K562 (cell line): ENCODE results near the gene CSNK1G1. TPM values are rescaled to one million over a fixed set of nuclear protein-coding genes. Genes with fewer than 3 reads are reported as not detected.
A peak's percentile ranks its signal among the peaks of the same experiment; 100 is the strongest.
"Not testable (repeated sequence)": the region's sequence is repeated elsewhere in the genome, so short reads cannot be mapped to it uniquely, and the experiment has no call there.

Experiments
- ATAC-seq: fragments of 200-7000 bp; cut with Tn5 transposase; 3 replicates; pipeline ENCODE4 v1.9.1; 2020; ENCODE audit warnings: moderate library complexity
- BruUV-seq: library from RNA; stranded (reverse); fragments of 400-500 nt; replicated peaks from 2 replicates; lab custom pipeline; 2021; lab: Mats Ljungman, UMichigan
- CTCF ChIA-PET: fragments of 300-600 bp; formaldehyde crosslinking; extraction: SDS; loops from one replicate; lab custom pipeline; 2021; ENCODE audit warnings: low intra/inter-chr PET ratio; lab: Yijun Ruan, JAX
- POLR2A ChIA-PET: fragments of 300-600, 350-650 bp; sonication (Branson Sonifier 250); formaldehyde crosslinking; extraction: SDS; loops from one replicate; lab custom pipeline; 2021; ENCODE audit warnings: antibody characterized with exemption, inconsistent platforms; lab: Yijun Ruan, JAX
- DNase-seq, 4 experiments: peaks; one replicate each; pipeline versions ENCODE4 v3.0.0 to v3.0.0-alpha.2; 2011 to 2018; ENCODE audit warnings: low spot score in 3 of 4, mixed read lengths in 3 of 4; ENCODE audit errors: extremely low read depth in 1 of 4
- FAIRE-seq: peaks from 2 replicates; lab custom pipeline; 2011; peaks lifted over from hg19 to GRCh38; lab: Jason Lieb, UNC
- H2AFZ ChIP-seq: 2 replicates; pipeline ENCODE4 v1.6.0; 2011; ENCODE audit warnings: low read depth, low read length, control low read depth, inconsistent platforms
- H3K27ac ChIP-seq: fragments of 200-600 bp; 3 replicates; pipeline ENCODE4 v1.8.0; 2011; ENCODE audit warnings: low read depth, mild to moderate bottlenecking, control low read depth, inconsistent platforms, low read length, moderate library complexity, mixed read lengths; ENCODE audit errors: extremely low read depth
- H3K27me3 ChIP-seq, 2 experiments: fragments of 300-600 bp in 1 of 2; 2 replicates in 1 of 2; 3 replicates in 1 of 2; pipeline versions ENCODE4 v1.6.0 to v1.8.0; 2011; ENCODE audit warnings: inconsistent platforms in 2 of 2, low read length in 2 of 2, mild to moderate bottlenecking in 1 of 2, mixed read lengths in 1 of 2, moderate library complexity in 1 of 2; ENCODE audit not compliant: control insufficient read depth in 2 of 2, insufficient read depth in 2 of 2
- H3K36me3 ChIP-seq: fragments of 300-600 bp; 3 replicates; pipeline ENCODE4 v1.8.0; 2011; ENCODE audit warnings: mild to moderate bottlenecking, low read length, inconsistent platforms; ENCODE audit not compliant: control insufficient read depth, insufficient read depth
- H3K4me1 ChIP-seq, 2 experiments: fragments of 200-600 bp in 1 of 2; replicated peaks in 1 of 2; 2 replicates in 1 of 2; 3 replicates in 1 of 2; pipeline versions ENCODE4 v1.5.1 to v1.8.0; 2011; ENCODE audit warnings: inconsistent platforms in 2 of 2, low read length in 2 of 2, mild to moderate bottlenecking in 1 of 2, mixed read lengths in 1 of 2, moderate library complexity in 1 of 2; ENCODE audit not compliant: control insufficient read depth in 2 of 2, insufficient read depth in 2 of 2
- H3K4me2 ChIP-seq: 2 replicates; pipeline ENCODE4 v1.6.1; 2011; ENCODE audit warnings: low read length, control low read depth, inconsistent platforms, mixed read lengths; ENCODE audit not compliant: insufficient read depth
- H3K4me3 ChIP-seq: fragments of 200-600 bp; sonication (generic), shearing (Covaris generic); 2 replicates; pipeline ENCODE4 v1.5.1; 2016; ENCODE audit warnings: control low read depth, inconsistent platforms
- H3K79me2 ChIP-seq: fragments of 200-600 bp; 3 replicates; pipeline ENCODE4 v1.8.0; 2011; ENCODE audit warnings: low read length, inconsistent platforms; ENCODE audit not compliant: control insufficient read depth, insufficient read depth
- H3K9ac ChIP-seq, 2 experiments: 2 replicates each; pipeline versions ENCODE4 v1.6.0 to v1.6.1; 2011; ENCODE audit warnings: low read depth in 2 of 2, low read length in 2 of 2, control low read depth in 1 of 2, inconsistent platforms in 1 of 2, mild to moderate bottlenecking in 1 of 2, mixed read lengths in 1 of 2; ENCODE audit not compliant: insufficient read depth in 1 of 2
- H3K9me1 ChIP-seq: one replicate; pipeline ENCODE4 v1.6.0; 2011; ENCODE audit warnings: inconsistent platforms, mild to moderate bottlenecking, low read length, moderate library complexity; ENCODE audit not compliant: control insufficient read depth, insufficient read depth
- H3K9me3 ChIP-seq: replicated peaks from 2 replicates; pipeline ENCODE4 v1.5.1; 2011; ENCODE audit warnings: low read depth, low read length, inconsistent platforms; ENCODE audit not compliant: control insufficient read depth, insufficient read depth
- H4K20me1 ChIP-seq: replicated peaks from 2 replicates; pipeline ENCODE4 v1.6.1; 2011; ENCODE audit warnings: low read length, inconsistent platforms, mixed read lengths; ENCODE audit not compliant: control insufficient read depth, insufficient read depth
- CC2D1A ChIP-seq: fragments of 450-650 bp; IDR thresholded peaks from 2 replicates; pipeline ENCODE4 v1.6.1; 2017; ENCODE audit warnings: mild to moderate bottlenecking
- ZFP36 ChIP-seq: fragments of 150-350 bp; IDR thresholded peaks from 2 replicates; pipeline ENCODE4 v1.6.1; 2018; ENCODE audit warnings: low read length, low read depth; ENCODE audit not compliant: partially characterized antibody
- ZNF431 ChIP-seq: sonication (generic); formaldehyde crosslinking; IDR thresholded peaks from 2 replicates; pipeline ENCODE4 v1.8.0; 2022; ENCODE audit warnings: mild to moderate bottlenecking, missing genetic modification reagents
- WGBS: fragments of 100-300 bp; shearing (Covaris generic); methylation state at CpG from one replicate; pipeline ENCODE4 v1.1.6; 2016; ENCODE audit warnings: low coverage, mixed read lengths; ENCODE audit not compliant: insufficient coverage; ENCODE audit errors: missing lambda C conversion rate; 5-methylcytosine and 5-hydroxymethylcytosine counted together
- in situ Hi-C: fragments of 300-500 bp; cut with MboI; formaldehyde crosslinking; loops from 4 replicates; pipeline ENCODE4 v1.15.0; 2018; ENCODE audit warnings: inconsistent platforms, mixed read lengths
- intact Hi-C: fragments of 100-400 bp; cut with micrococcal nuclease; formaldehyde crosslinking; loops from 2 replicates; pipeline ENCODE4 v1.14.2; 2022
- polyA plus RNA-seq, 8 experiments: library from polyadenylated mRNA; depleted of rRNA in 4 of 8; stranded (reverse) in 5 of 8; unstranded in 3 of 8; fragments of >200 nt; fragmentation: Nextera tagmentation in 2 of 8; fragmentation: Illumina TruSeq in 1 of 8; extraction: Ambion mirVana in 2 of 8; extraction: Trizol in 1 of 8; gene quantifications; 2 replicates each; pipeline versions ENCODE4 v1.2.1 to v1.2.3, GENCODE V29; 2011 to 2014; ENCODE audit warnings: inconsistent platforms in 1 of 8, missing spikeins in 1 of 8
- total RNA-seq, 7 experiments: library from RNA; depleted of rRNA in 6 of 7; stranded (reverse); fragments of >200 nt in 6 of 7; fragmentation: Illumina TruSeq in 2 of 7; extraction: Trizol in 2 of 7; gene quantifications; 2 replicates each; pipeline versions ENCODE4 v1.2.1 to v1.2.3, GENCODE V29; 2011 to 2021; ENCODE audit warnings: low replicate concordance in 1 of 7
- TF ChIP-seq, protein P1 (sequence below): fragments of 250-450 bp; sonication (Bioruptor Pico); IDR thresholded peaks from 2 replicates; pipeline ENCODE4 v1.8.0; 2021; ENCODE audit warnings: moderate library complexity, mild to moderate bottlenecking, inconsistent platforms
- TF ChIP-seq, protein P2 (sequence below): fragments of 450-650 bp; IDR thresholded peaks from 2 replicates; pipeline ENCODE4 v1.6.1; 2016; ENCODE audit warnings: mild to moderate bottlenecking

Gene CSNK1G1
- total and polyA plus RNA-seq, 9 of the 15 experiments (the other 6 are each of a cell fraction or from before 2014, with no cell fraction given) = 4.5 to 18.5 (median 9.5) TPM

DNA sequence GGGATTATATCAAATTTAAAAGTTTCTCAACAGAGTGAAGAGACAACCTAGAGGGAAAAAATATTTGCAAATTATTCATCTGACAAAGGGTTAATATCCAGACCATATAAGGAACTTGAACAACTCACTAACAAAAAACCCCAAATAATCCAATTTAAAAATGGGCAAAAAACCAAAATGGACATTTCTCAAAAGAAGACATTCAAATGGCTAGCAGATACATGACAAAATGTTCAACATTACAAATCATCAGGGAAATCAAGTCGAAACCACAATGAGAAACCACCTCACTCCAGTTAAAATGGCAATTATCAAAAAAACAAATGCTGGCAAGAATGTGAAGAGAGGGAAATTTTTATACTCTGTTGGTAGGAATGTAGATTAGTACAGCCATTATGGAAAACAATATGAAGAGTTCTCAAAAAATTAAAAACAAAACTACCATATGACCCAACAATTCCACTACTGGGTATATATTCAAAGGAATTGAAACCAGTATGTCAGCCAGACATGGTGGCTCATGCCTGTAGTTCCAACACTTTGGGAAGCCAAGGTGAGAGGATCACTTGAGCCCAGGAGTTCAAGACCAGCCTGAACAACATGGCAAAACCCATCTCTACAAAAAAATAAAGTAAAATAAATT, 88.5 kb downstream of the CSNK1G1 start (continued):
- TF ChIP-seq, protein P1, sequence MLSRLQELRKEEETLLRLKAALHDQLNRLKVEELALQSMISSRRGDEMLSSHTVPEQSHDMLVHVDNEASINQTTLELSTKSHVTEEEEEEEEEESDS (CRISPR knock-in tag) = no peak

DNA sequence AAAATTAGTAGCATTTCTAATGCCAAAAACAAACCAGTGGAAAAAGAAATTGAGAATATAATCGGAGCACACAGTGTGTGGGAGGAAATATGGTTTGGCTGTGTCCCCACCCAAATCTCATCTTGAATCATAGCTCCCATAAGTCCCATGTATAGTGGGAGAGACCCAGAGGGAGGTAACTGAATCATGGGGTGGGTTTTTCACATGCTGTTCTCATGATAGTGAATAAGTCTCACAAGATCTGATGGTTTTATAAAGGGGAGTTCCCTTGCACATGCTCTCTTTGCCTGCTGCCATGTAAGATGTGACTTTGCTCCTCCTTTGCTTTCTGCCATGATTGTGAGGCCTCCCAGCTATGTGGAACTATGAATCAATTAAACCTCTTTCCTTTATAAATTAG, 90.8 kb downstream of the CSNK1G1 start:
- not testable (repeated sequence) for DNase-seq, ATAC-seq

More for the DNA sequence above, 90.8 kb downstream of the CSNK1G1 start:
- H3K27me3 ChIP-seq, H3K4me3 ChIP-seq, H3K4me2 ChIP-seq, FAIRE-seq, H3K9ac ChIP-seq, BruUV-seq, H3K36me3 ChIP-seq, CTCF ChIA-PET, H4K20me1 ChIP-seq, H2AFZ ChIP-seq, intact Hi-C loops: not testable (repeated sequence)
- WGBS = 59% methylated on average over 1 of the region's 1 CpG
- TF ChIP-seq, protein P2, sequence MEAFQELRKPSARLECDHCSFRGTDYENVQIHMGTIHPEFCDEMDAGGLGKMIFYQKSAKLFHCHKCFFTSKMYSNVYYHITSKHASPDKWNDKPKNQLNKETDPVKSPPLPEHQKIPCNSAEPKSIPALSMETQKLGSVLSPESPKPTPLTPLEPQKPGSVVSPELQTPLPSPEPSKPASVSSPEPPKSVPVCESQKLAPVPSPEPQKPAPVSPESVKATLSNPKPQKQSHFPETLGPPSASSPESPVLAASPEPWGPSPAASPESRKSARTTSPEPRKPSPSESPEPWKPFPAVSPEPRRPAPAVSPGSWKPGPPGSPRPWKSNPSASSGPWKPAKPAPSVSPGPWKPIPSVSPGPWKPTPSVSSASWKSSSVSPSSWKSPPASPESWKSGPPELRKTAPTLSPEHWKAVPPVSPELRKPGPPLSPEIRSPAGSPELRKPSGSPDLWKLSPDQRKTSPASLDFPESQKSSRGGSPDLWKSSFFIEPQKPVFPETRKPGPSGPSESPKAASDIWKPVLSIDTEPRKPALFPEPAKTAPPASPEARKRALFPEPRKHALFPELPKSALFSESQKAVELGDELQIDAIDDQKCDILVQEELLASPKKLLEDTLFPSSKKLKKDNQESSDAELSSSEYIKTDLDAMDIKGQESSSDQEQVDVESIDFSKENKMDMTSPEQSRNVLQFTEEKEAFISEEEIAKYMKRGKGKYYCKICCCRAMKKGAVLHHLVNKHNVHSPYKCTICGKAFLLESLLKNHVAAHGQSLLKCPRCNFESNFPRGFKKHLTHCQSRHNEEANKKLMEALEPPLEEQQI = peak; percentile 74
- TF ChIP-seq ZNF431 = peak; percentile 98
- 0 out of 2 replicates have a peak, but pooled peaks have one; percentile 22 for TF ChIP-seq CC2D1A
- peak; percentile 10 for TF ChIP-seq ZFP36
- TF ChIP-seq, all 486 proteins: peak for 4; not testable (repeated sequence) for 482
- H3K9me1 ChIP-seq, in situ Hi-C loops, H3K27ac ChIP-seq, POLR2A ChIA-PET, H3K4me1 ChIP-seq, H3K9me3 ChIP-seq: not testable (repeated sequence)
- peaks cover 13% of the 10 kb centered on the region; the same call in 1 of the 3 replicates for H3K79me2 ChIP-seq
